Measurements from ENCODE around the gene PCSK2.

The PCSK2 gene

DNA sequence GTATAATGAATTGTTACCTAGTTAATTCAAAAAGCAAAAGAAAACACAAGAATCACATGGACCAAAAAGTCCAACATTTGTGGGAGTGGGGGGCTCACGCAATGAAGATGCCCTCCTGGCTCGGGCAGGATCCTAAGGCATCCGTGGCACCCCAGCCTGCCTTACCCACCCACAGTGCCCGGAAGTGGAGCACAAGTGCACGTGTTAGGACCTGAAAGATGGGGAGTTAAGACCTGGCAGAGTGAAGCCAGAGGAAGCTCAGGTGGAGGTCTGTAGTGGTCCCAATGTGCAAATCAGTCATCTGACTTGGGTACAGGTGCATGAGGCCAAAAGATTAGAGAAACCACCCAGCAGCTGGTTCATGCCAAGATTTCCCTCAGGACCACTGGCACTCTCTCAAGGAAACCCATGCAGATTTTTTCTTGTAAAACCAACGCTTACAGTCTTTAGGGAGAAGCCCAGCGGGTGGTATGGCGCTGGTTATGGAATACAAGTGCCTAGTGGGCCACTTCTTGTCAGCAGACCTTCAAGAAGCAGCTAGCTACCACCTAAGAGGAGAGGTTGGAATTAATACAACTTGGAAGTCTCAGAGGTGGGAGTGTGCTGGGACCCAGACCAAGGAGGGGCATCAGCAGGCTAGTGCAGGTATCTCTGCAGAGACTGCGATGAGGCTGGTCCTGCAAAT is 262.2 kb downstream of the PCSK2 start:
- DNase-seq, result no peak

DNA sequence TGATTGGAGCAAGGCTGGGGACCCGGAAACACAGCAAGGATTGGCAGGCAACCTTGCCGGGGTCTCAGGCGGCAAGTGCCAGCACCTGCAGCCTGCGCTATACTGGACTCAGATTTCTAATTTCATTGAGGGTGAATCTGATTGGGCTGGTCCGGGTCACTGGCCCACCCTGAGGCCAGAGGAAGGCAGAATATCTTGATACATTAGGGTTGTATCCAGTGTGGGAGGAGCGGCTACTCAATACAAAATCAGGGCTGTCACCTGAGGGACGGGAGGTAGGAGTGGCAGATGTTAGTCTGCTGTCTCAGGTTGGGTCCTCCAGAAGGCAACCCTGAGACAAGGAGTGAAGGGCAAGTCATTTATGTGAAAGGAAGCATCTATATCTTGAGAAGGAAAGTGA is 263.7 kb downstream of the PCSK2 start:
- no peak for DNase-seq

DNA sequence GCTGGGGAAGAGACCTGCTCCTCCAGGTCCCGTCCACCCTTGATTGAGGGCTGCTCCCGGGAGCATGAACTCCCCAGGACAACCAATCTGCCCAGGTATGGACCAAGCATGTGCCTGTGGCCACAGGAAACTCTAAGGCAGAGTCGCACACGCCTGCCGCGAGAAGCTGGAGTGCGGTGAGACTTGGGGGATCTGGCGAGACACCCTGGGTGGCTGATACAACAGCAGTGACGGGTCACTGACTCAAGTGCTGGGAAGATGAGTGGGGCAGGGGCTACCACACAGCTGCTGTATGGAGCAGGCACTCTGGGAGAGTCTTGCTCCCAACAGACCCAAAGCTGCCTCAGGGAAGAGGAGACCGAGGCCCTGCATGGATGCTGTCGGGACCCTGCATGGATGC is 264.2 kb downstream of the PCSK2 start:
- DNase-seq, result no peak

DNA sequence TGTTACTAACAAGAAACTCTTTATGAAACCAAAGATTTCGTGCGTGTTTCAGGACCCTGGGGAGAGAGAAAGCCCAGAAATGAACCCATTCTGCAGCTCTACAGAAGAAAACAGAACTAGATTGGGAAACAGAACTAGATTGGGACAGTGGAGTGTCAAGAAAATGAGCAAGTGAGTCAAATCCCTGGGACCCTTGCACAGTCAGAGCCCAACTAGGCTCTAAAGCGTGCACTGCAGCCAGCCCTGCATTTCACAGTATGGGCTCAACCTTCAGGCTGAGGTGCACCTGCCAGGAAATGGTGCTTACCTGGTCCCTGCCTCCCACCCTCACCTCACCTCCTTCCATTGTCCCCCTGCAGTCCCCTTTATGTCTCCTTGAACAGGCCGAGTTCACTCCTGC is 264.6 kb downstream of the PCSK2 start:
- no peak for DNase-seq

DNA sequence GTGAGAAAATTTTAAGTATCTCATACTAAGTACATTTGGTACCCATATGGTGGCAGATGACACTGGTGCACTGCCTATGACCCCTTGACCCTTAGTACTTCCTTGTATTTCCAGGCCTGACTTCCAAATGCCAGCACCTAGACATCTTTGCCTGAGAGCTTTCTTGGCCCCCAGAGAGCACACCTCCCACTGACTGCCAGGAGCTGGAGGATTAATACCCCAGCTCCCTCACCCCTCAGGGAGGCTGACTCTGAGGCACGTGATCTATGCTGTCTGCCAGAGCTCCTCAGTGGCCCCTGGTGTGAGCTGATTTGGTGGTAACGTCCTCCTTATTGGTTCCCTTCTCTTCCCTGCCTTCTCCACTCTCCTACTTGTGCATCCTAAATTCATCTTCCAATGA is 266.3 kb downstream of the PCSK2 start:
- DNase-seq, result no peak

DNA sequence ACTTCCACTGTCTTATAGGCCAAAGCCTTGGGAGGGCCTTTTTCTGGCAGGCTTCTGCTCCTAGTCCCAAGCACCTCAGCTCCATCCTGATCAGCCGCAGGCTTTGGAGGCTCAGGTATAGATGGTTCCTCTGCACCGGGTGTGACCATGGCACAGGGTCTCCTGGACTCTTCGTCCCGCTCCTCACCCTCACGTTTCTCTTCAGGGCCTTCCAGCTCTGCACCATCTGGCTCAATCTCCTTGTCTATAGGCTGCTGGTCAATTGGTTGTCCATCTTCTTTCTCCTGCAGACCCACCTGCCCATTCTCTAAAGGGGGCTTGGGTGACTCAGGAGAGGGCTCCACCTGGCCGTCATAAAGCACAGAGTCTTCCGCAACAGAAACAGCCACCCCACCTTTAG is 267.4 kb downstream of the PCSK2 start:
- no peak for DNase-seq

DNA sequence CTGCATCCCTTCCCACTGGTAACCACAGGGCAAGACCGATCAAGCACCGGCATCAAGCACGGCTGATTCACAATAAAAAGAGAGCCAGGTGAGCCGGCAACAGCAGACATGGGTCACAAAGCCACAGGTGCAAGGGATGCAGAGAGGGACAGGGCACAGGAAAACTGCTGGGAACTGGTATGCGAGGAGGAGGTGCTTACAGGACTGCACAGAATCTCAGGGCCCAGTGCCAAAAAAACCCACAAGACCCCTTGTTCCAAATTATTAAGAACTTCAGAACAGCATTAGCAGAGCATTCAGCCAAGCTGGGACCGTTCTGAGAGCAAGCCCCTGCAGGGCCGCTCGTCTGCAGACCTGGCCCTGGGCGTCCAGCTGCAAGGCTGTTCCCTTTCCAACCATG is 269.0 kb downstream of the PCSK2 start:
- no peak for DNase-seq

DNA sequence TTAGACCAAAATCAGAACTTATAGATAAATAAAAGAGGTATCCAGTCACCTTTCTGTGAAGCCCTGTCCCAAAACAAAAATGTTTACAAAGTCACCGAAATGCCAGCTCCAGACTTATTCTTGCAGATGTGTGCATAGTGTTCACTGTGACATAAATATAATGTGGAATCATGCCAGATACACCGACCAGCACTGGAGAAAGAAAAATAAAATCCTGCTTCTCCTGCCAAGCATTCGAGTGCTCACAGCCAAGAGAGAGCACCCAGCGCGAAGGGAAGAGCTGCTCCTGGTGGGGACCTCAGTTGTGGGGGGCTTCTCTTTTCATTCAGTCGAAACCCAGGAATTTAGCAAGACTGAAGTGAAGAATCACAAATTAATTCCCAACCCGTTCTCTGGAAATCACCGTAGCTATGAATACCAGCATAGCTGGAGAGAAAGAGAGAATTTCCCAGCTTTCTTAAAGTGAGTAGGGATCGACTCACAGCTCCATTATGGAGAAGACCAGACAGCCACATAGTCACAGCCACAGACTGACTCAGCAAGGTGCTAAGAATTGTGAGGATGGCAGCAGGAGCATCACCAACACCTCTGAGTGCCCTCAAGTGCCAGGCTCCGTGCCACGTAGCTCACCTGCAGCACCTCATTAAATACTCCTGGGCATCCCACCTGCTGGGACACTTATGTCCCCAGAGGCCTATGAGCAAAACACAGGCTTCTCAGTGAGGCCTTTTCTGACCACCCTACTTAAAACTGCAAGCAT is 271.2 kb downstream of the PCSK2 start:
- no peak for DNase-seq

DNA sequence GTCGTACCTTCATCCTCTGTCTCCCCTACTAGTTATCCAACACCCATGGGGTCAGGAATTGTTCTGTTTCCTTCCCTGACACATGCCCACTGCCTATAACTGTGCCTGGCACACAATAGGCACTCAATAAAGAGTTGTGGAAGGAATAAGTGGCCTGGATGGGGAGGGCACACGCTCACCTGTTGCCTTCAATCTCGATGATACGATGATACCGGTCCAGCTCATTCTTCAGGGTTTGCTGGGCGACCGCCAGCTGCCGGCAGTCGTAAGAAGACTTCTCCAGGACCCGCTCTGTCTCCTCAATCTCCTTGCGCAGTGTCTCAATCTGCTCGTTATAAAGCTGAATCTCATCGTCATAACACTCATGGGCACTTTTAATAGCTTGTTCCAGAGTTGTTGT is 271.8 kb downstream of the PCSK2 start:
- no peak for DNase-seq

DNA sequence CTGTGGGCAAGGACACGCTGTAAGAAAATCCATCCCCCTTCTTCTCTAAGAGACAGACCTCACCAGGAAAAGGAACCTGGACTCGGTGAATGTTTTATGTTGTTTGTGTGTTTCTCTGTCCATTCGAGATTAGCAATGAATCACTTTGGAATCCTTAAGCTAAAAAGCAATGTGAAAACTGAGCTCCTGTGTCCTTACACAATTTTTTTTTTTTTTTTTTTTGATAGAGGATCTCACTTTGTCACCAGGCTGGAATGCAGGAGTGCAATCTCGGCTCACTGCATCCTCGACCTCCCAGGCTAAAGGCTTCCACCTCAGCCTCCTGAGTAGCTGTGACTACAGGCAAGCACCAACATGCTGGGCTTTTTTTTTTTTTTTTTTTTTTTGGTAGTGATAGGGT is 272.2 kb downstream of the PCSK2 start:
- DNase-seq, result no peak

DNA sequence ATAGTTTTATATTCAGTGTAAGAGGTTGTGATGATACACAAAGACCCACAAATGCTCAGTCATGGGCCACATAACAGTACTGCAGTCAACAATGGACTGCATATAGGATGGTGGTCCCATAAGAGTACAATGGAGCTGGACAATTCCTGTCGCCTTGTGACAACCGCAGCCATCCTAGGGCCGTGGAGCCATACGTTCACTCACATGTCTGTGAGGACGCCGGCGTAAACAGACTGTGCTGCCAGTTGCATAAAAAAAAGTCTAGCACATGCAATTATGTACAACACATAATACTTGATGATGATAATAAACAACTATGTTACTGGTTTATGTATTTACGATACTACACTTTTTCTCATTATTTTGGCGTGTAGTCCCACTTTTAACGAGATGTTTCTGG is 273.4 kb downstream of the PCSK2 start:
- no peak for DNase-seq

DNA sequence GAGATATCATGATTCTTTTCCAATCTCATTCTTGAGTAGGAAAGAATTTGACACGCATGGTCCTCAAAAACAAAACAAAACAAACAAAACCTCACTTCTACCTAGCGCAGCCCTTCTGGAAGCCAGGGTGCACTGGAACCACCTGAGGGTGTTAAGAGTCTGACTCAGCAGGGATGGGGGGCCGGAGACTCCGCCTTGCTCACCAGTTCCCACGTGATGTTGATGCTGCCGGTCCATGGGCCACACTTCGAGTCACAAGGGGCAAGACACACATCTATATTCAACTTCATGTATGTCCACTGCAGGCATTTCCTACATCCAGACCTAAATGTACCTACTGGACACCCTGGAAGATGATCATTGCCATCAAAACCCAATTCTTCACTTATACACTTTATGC is 274.0 kb downstream of the PCSK2 start:
- no peak for DNase-seq

DNA sequence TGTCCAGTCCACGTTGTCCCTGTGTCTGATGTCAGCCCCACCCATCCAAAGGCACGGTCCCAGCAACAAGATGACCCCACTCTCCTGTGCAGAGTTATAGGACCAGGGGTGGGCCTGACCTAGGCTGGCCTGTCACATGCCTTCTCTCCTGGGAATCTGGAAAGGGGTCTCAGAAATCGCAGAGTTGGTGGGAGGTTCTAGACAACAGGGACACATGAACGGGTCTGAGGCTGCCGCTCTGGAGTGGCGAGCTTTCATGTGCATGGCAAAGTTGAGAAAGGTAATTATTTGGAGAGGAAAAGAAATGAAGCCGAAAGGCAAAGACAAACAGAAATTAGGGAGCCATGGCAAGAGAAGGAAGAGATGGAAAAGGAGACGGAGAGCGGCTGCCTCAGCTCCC is 274.9 kb downstream of the PCSK2 start:
- DNase-seq, result no peak

DNA sequence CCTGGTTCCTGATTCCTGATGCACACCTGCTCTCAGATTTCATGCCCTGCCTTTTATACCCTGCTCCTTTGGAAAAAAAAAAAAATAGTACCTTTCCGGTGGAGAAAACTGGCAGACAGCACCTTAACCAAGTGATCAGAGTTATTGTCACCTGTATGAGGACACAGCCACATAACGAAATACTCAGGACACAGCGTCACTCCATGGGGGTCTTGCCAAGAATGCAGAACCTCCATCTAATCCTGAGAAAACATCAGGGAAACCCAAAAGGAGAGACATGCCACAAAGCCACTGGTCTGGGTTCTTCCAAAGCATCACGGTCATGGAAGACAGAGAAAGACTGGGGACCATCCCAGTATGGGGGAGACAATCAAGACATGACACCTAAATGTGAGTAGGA is 275.3 kb downstream of the PCSK2 start:
- no peak for DNase-seq

DNA sequence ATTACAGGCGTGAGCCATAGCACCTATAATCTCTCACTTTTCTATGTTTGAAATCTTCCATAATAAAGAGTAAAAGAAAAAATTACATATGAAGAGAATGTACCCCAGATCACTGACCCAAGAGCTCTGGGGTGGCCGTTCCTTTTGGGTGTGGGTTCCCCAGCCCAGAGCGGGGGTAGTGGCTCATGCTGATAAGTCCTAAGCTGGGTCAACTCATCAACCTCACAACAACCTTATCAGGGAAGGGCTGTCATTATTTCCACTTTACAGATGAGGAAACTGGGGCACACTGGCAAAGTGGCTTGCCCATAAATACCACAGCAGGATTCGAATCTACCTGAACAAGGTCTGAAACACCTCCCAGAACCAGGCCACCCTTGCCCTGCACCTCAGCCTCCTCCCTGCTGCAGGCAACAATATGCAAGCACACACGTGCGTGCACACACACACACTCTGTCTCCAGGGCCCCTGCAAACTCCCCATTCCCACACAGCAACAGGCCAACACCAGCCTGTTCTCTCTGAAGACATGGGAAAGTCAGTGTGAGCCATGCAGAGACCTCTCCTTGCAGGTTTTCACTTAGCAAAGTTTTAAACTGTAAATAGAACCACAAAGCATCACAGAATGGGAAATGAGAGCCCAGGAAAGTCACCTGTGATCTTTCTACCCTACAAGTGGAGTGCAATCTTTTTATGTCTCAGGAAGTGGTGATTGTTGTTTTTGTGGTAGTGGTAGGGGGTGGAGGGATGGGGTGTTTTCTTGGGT is 276.6 kb downstream of the PCSK2 start:
- no peak for DNase-seq

DNA sequence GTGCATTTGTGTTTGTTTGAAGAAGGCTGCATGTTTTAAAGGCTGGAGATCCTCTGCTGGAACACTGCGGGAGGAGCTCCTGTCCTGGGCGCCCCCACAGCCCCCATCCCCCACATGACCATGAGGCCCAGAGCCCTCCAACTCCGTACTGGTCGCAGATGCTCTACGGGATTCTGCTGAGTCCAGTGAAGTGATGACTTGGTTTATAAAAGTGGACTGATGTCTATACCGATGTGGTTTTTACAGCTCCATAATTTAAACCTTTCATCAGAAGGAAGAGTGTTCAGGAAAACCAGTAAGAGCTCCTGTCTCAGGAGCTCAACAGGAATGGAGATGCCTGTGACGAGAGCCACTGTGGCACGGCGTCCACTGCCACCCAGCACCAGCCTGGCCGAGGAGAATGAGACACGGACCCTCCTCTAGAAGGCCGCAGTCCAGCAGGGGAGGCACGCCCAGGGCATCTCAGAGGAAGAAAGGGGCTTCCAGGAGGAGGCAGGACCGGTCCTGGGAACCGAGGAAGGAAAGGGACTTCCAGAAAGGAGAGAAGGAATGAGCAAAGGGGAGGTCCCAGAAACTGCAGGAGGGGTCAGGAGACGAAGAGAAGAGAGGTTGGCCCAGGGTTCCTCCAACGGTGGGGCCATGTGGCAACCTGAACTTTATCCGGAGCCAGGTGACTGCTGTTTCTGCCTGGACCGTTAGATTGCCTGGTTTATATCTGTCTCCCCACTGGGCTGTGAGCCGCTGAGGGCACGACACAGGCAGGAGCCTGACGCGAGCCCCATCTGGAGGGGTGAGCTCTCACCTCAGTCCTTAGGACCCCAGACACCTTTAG is 277.4 kb downstream of the PCSK2 start:
- no peak for DNase-seq

DNA sequence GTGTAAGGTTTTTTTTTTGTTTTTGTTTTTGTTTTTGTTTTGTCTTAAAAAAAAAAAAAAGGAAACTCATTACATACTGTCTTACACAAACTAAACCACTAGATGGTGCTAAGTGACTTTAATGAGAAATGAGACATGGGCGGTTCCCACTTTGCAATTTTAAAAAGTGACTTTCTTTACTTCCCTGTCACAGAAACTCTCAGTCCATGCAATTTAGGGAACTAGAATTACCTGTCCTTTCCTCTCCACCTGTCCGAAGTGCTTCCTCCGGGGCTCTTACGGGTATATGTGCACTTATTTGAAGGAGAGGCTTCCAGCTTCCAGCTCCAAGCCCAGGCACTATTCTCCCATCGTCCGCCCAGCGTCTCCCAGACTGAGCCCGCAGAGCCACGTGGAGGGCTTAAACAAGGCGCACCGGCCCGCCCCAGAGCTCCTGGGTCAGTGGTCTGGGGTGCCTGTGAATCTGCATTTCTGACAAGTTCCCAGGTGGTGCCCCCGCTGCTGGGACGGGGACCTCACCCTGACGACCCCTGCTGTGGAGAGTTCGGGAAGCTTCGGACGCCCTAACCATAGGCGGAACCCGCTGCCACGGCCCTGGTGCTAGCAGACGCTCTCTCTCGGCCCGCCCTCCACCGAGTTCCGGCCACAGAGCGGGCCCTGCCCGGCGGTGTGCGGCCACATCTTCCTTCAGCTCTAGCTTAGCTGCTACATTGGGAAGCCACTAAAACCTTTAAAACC is 278.2 kb downstream of the PCSK2 start:
- DNase-seq, result no peak

DNA sequence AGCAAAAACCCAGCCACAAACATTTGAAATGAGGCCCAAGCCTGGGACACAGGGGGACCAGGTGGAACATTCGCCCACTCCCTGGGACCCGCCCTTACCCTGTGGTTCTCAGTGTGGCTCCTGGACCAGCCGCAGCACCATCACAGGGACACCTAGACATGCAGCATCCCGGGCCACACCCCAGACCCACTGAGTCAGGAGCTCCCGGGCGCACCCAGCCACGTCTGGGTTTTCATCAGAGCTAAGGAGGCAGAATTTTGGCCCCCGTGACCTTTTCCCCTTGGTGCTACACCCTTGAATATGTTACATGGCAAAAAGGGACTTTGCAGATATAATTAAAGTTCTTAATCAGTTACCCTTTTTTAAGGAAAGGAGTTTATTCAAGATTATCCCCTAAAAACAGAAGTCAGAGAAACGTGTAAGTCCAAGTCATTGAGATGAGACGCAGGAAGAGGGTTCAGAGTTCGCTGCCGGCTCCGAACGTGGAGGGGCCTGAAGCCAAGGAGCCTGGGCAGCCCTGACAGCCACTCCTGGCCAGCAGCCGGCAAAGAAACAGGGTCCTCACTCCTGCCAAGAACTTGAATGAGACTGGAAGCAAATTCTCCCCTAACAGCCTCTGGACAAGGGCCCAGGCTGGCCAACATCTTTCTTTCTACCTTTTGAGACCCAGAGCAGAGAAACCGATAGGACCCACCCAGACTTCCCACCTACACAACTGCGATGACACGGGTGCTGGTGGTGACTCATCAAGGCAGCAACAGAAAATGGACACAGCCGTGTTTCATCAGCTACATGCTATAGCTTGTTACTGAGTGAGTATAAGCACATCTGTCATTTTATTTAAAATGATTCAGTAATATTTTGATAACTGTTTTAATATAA is 279.0 kb downstream of the PCSK2 start:
- no peak for DNase-seq

DNA sequence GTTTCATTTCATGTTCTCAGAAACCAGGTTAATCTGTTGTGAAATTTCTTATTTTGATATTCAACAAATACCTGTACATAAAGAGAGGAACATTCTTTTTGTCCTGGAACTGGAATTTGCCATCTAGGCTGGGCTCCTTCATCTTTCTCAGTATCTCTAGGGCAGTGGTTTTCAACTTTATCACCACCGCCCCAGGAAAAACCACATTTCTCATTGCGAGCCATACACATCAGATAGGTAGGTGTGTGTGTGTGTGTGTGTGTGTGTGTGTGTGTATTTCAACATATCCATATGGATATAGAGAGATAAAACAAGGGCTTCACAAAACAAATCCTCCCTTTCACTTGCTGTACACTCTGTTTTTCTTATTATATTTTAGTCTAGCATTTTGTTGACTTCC is 280.2 kb downstream of the PCSK2 start:
- no peak for DNase-seq

DNA sequence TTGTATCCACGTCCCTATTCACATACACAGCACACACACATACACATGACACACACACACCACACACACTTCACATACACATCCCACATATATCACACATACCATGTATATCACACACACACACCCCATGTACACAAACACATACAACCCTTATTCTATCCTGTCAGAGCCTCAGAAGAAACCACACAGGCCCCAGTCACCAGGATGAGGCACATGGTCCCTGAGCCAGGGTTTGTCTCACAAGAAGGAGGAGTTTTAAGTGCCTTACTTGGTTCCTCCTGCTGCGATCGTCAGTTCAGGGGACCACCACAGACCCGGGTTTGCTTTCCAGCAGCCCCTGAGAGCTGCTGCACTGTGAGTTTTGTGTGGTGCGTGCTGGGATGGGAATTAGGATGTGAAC is 280.7 kb downstream of the PCSK2 start:
- no peak for DNase-seq

DNA sequence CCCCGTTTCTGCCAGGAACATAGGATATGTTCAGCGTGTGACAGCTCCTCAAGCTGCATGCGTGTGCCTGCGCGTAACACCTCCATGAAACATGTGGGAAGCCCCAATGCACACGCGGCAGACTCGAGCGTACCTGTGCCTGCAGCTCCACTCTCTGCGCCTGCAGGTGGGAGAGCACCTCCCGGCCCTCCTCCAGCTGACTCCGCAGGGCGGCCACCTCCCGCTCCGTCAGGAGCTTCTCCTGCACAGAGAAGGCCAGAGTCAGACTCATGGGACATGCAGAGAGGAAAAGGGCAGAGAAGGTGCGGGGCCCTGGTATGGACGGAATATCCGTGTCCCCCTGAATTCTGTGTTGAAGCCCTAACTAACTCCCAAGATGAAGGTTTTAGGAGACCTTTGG is 281.9 kb downstream of the PCSK2 start:
- DNase-seq, result no peak

Data from NCI-H1436 treated with DMSO at 0.1 percent for 48 hours (cell line).